ENCODE data around the gene DHRSX.
"Not testable (repeated sequence)": the region's sequence is repeated elsewhere in the genome, so short reads cannot be mapped to it uniquely, and the experiment has no call there.

DHRSX gene

GRCh38 chrX:2500803-2501558 is at the start of gene DHRSX, which contains the start of gene ZBED1:
Gene DHRSX, minus strand, starts transcription at chrX:2500976. Its CDS starts 51 bp downstream, at chrX:2500925.
Gene ZBED1, minus strand, starts transcription at chrX:2500976. Its CDS starts 10,257 bp downstream, at chrX:2490719.
- no peak for FAIRE-seq

GRCh38 chrX:2549876-2550275 is 49.1 kb upstream of the DHRSX start:
- DNase-seq (ENCODE audit: low spot score), result no peak
- no peak for FAIRE-seq

More at GRCh38 chrX:2500803-2501558, at the start of gene DHRSX, which contains the start of gene ZBED1:
- no peak for DNase-seq (ENCODE audit: low spot score)

- FAIRE-seq (no peak), DNase-seq (ENCODE audit: low spot score) (no peak)
These were observed 48.1 kb upstream of the DHRSX start for GRCh38 chrX:2548711-2549423.

- FAIRE-seq (no peak), DNase-seq (ENCODE audit: low spot score) (no peak)
These were observed 47.0 kb upstream of the DHRSX start for GRCh38 chrX:2547736-2548135.

- no peak for DNase-seq (ENCODE audit: low spot score)
- FAIRE-seq, result no peak
These were observed 45.7 kb upstream of the DHRSX start for GRCh38 chrX:2546496-2546895.

GRCh38 chrX:2545144-2545543 is 44.4 kb upstream of the DHRSX start:
- FAIRE-seq (no peak), DNase-seq (ENCODE audit: low spot score) (no peak)

- DNase-seq (ENCODE audit: low spot score) (no peak), FAIRE-seq (no peak)
These were observed 42.2 kb upstream of the DHRSX start for GRCh38 chrX:2542826-2543521.

GRCh38 chrX:2541603-2542002 is 40.8 kb upstream of the DHRSX start:
- DNase-seq (ENCODE audit: low spot score) (no peak), FAIRE-seq (no peak)

- FAIRE-seq, result no peak
- peak; percentile 12 for DNase-seq (ENCODE audit: low spot score)
These were observed 39.7 kb upstream of the DHRSX start for GRCh38 chrX:2540426-2540947.

- FAIRE-seq, result no peak
- no peak for DNase-seq (ENCODE audit: low spot score)
These were observed 38.8 kb upstream of the DHRSX start for GRCh38 chrX:2539586-2539985.

GRCh38 chrX:2538031-2538757 is 37.4 kb upstream of the DHRSX start:
- FAIRE-seq, result no peak
- DNase-seq (ENCODE audit: low spot score), result no peak

- FAIRE-seq, result no peak
- DNase-seq (ENCODE audit: low spot score), result no peak
These were observed 36.2 kb upstream of the DHRSX start for GRCh38 chrX:2536974-2537373.

- DNase-seq (ENCODE audit: low spot score), result no peak
- FAIRE-seq, result no peak
These were observed 35.4 kb upstream of the DHRSX start for GRCh38 chrX:2536141-2536540.

GRCh38 chrX:2534261-2535021 is 33.7 kb upstream of the DHRSX start:
- DNase-seq (ENCODE audit: low spot score); FAIRE-seq: not testable (repeated sequence)

- no peak for FAIRE-seq
- no peak for DNase-seq (ENCODE audit: low spot score)
These were observed 32.6 kb upstream of the DHRSX start for GRCh38 chrX:2533424-2533823.

- no peak for FAIRE-seq
These were observed 25.6 kb upstream of the DHRSX start for GRCh38 chrX:2526390-2526789.

GRCh38 chrX:2523911-2524310 is 23.1 kb upstream of the DHRSX start:
- no peak for DNase-seq (ENCODE audit: low spot score)
- no peak for FAIRE-seq

More at GRCh38 chrX:2526390-2526789, 25.6 kb upstream of the DHRSX start:
- DNase-seq (ENCODE audit: low spot score), result no peak

GRCh38 chrX:2521927-2522386 is 21.2 kb upstream of the DHRSX start:
- FAIRE-seq, result no peak
- no peak for DNase-seq (ENCODE audit: low spot score)

- no peak for FAIRE-seq
- no peak for DNase-seq (ENCODE audit: low spot score)
These were observed 20.5 kb upstream of the DHRSX start for GRCh38 chrX:2521092-2521926.

All from RCC 7860 (cell line).